Measurements from ENCODE around the gene TMEM106C. TPM values are rescaled to one million over a fixed set of nuclear protein-coding genes. Genes with fewer than 3 reads are reported as not detected.

TMEM106C gene
- polyA plus RNA-seq, 1 donor (not counting 4 experiments of a cell fraction or from before 2014, with no cell fraction given) = 134 TPM

DNA sequence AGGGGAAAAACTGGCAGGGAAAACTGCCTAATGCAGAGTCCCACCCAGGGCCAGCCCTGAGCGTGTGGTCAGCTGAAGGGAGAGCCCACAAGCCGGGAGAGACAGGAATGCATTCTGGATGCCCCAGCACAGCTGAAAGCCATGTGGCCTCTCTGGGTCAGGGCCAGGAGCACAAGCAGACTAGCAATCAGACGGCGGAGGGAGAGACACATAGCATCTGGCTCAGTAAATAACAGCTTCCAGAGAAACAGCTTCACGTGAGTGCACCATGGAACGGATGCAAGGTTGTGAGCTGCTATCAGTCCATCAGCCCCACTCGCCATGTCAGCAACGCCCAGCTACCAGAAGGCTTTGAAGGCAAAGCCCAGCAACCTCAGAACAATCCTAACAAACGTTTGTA, 28.2 kb upstream of the TMEM106C start:
- FAIRE-seq (no peak), DNase-seq (ENCODE audit: low read depth, low spot score) (no peak)
- Histone ChIP-seq H3K4me2 (ENCODE audit: control insufficient read depth, extremely low read depth, insufficient read depth, low read depth, low read length) (no peak overlapping the region), H4K20me1 (ENCODE audit: control insufficient read depth, extremely low read depth, insufficient read depth, low read length) (no peaks in the 10 kb centered on the region), H2AFZ (ENCODE audit: control insufficient read depth, low read length) (no peak overlapping the region), H3K9me3 (ENCODE audit: control insufficient read depth, low read depth, low read length) (no peaks in the 10 kb centered on the region), H3K79me2 (ENCODE audit: control insufficient read depth, insufficient read depth, low read length) (no peaks in the 10 kb centered on the region), H3K9ac (ENCODE audit: control insufficient read depth, extremely low read depth, insufficient read depth, low read length) (no peak overlapping the region), H3K4me3 (ENCODE audit: control insufficient read depth in 2 of 3, extremely low read depth in 1 of 3, insufficient read depth in 2 of 3, low read depth in 1 of 3, low read length in 3 of 3) (no peak overlapping the region), H3K27ac (ENCODE audit: control insufficient read depth, insufficient read depth, low read length) (no peak overlapping the region), H3K36me3 (ENCODE audit: control insufficient read depth in 2 of 2, extremely low read depth in 1 of 2, insufficient read depth in 2 of 2, low read length in 2 of 2) (no peaks in the 10 kb centered on the region), H3K4me1 (ENCODE audit: control insufficient read depth, extremely low read depth, insufficient read depth, low read length) (peaks cover 6% of the 10 kb centered on the region), H3K27me3 (ENCODE audit: control insufficient read depth, extremely low read depth, insufficient read depth, low read length) (peaks cover 4% of the 10 kb centered on the region), H3K9me1 (ENCODE audit: control insufficient read depth, extremely low read depth, insufficient read depth, low read length) (no peaks in the 10 kb centered on the region)
- dilution Hi-C loops (cut with MboI; ENCODE audit: extremely low pct_ligation_motif_present, low sequenced_read_pairs) = no loop called here
- no peak for TF ChIP-seq EZH2 (IDR thresholded peaks at IDR 0.05; ENCODE audit: low read length)
- TF ChIP-seq, protein P1, sequence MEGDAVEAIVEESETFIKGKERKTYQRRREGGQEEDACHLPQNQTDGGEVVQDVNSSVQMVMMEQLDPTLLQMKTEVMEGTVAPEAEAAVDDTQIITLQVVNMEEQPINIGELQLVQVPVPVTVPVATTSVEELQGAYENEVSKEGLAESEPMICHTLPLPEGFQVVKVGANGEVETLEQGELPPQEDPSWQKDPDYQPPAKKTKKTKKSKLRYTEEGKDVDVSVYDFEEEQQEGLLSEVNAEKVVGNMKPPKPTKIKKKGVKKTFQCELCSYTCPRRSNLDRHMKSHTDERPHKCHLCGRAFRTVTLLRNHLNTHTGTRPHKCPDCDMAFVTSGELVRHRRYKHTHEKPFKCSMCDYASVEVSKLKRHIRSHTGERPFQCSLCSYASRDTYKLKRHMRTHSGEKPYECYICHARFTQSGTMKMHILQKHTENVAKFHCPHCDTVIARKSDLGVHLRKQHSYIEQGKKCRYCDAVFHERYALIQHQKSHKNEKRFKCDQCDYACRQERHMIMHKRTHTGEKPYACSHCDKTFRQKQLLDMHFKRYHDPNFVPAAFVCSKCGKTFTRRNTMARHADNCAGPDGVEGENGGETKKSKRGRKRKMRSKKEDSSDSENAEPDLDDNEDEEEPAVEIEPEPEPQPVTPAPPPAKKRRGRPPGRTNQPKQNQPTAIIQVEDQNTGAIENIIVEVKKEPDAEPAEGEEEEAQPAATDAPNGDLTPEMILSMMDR (optimal IDR thresholded peaks at IDR 0.05 in 1 of 3, IDR thresholded peaks at IDR 0.05 in 1 of 3, conservative IDR thresholded peaks at IDR 0.05 in 1 of 3; ENCODE audit: extremely low read depth in 1 of 3, insufficient read depth in 2 of 3, low read length in 3 of 3) = no peak

- no peaks in the 10 kb centered on the region for H3K27me3 ChIP-seq (ENCODE audit: control insufficient read depth, extremely low read depth, insufficient read depth, low read length)
- H3K9ac ChIP-seq (ENCODE audit: control insufficient read depth, extremely low read depth, insufficient read depth, low read length) = no peak overlapping the region
- dilution Hi-C loops (cut with MboI; ENCODE audit: extremely low pct_ligation_motif_present, low sequenced_read_pairs) = no loop called here
- no peaks in the 10 kb centered on the region for H3K9me3 ChIP-seq (ENCODE audit: control insufficient read depth, low read depth, low read length)
- no peak overlapping the region for H3K4me3 ChIP-seq (ENCODE audit: control insufficient read depth in 2 of 3, extremely low read depth in 1 of 3, insufficient read depth in 2 of 3, low read depth in 1 of 3, low read length in 3 of 3)
- H3K4me2 ChIP-seq (ENCODE audit: control insufficient read depth, extremely low read depth, insufficient read depth, low read depth, low read length) = no peak overlapping the region
- no peak for DNase-seq (ENCODE audit: low read depth, low spot score)
- H3K79me2 ChIP-seq (ENCODE audit: control insufficient read depth, insufficient read depth, low read length) = no peaks in the 10 kb centered on the region
- no peak for TF ChIP-seq EZH2 (IDR thresholded peaks at IDR 0.05; ENCODE audit: low read length)
- TF ChIP-seq, protein P1 (optimal IDR thresholded peaks at IDR 0.05 in 1 of 3, IDR thresholded peaks at IDR 0.05 in 1 of 3, conservative IDR thresholded peaks at IDR 0.05 in 1 of 3; ENCODE audit: extremely low read depth in 1 of 3, insufficient read depth in 2 of 3, low read length in 3 of 3) = no peak
- no peaks in the 10 kb centered on the region for H4K20me1 ChIP-seq (ENCODE audit: control insufficient read depth, extremely low read depth, insufficient read depth, low read length)
- H3K4me1 ChIP-seq (ENCODE audit: control insufficient read depth, extremely low read depth, insufficient read depth, low read length) = peaks cover 6% of the 10 kb centered on the region
- H3K27ac ChIP-seq (ENCODE audit: control insufficient read depth, insufficient read depth, low read length) = no peak overlapping the region
- no peak overlapping the region for H2AFZ ChIP-seq (ENCODE audit: control insufficient read depth, low read length)
- H3K9me1 ChIP-seq (ENCODE audit: control insufficient read depth, extremely low read depth, insufficient read depth, low read length) = no peaks in the 10 kb centered on the region
- FAIRE-seq = no peak
- H3K36me3 ChIP-seq (ENCODE audit: control insufficient read depth in 2 of 2, extremely low read depth in 1 of 2, insufficient read depth in 2 of 2, low read length in 2 of 2) = no peaks in the 10 kb centered on the region
Observed at GRCh38 chr12:47938093-47938492, 25.3 kb upstream of the TMEM106C start.

All from keratinocyte (primary cell).